H1 (cell line): Measurements from ENCODE around the gene IGSF5. TPM values are rescaled to one million over a fixed set of nuclear protein-coding genes. Genes with fewer than 3 reads are reported as not detected.

Experiments used
- CTCF ChIA-PET: fragments of 300-600 bp; sonication (Branson Sonifier 250); formaldehyde crosslinking; loops from one replicate; lab custom pipeline; 2021; ENCODE audit not compliant: partially characterized antibody; lab: Charles Lee
- POLR2A ChIA-PET: fragments of 300-600 bp; sonication (Branson Sonifier 250); formaldehyde crosslinking; loops from one replicate; lab custom pipeline; 2021; ENCODE audit warnings: inconsistent platforms; ENCODE audit not compliant: partially characterized antibody; lab: Charles Lee
- DNase-seq, 2 experiments: peaks; one replicate each; pipeline versions ENCODE4 v3.0.0 to v3.0.0-alpha.2; 2010 to 2022; ENCODE audit warnings: low spot score in 2 of 2, low read depth in 1 of 2, mixed read lengths in 1 of 2
- FAIRE-seq: peaks from 2 replicates; lab custom pipeline; 2011; peaks lifted over from hg19 to GRCh38; lab: Jason Lieb, UNC
- H2AFZ ChIP-seq: 2 replicates; pipeline ENCODE4 v1.8.1; 2012; ENCODE audit warnings: low read length, inconsistent platforms
- H2AK5ac ChIP-seq: 2 replicates; pipeline ENCODE4 v1.6.1; 2013; ENCODE audit warnings: low read depth, low read length
- H2BK120ac ChIP-seq: replicated peaks from 2 replicates; pipeline ENCODE3; 2013; ENCODE audit warnings: low read depth, low read length, inconsistent platforms
- H2BK12ac ChIP-seq: 2 replicates; pipeline ENCODE4 v1.6.1; 2013; ENCODE audit warnings: low read depth, low read length
- H2BK15ac ChIP-seq: 2 replicates; pipeline ENCODE4 v1.6.1; 2013; ENCODE audit warnings: low read length
- H2BK20ac ChIP-seq: 2 replicates; pipeline ENCODE4 v1.6.1; 2013; ENCODE audit warnings: low read length
- H2BK5ac ChIP-seq: 2 replicates; pipeline ENCODE4 v1.6.1; 2013; ENCODE audit warnings: low read depth, low read length
- H3K14ac ChIP-seq: 2 replicates; pipeline ENCODE4 v1.6.1; 2013; ENCODE audit warnings: inconsistent platforms; ENCODE audit not compliant: insufficient read length
- H3K18ac ChIP-seq: 2 replicates; pipeline ENCODE4 v1.6.1; 2013; ENCODE audit warnings: low read length; ENCODE audit errors: extremely low read depth
- H3K23ac ChIP-seq: 2 replicates; pipeline ENCODE4 v1.6.1; 2013; ENCODE audit warnings: inconsistent platforms; ENCODE audit not compliant: insufficient read length
- H3K23me2 ChIP-seq: 2 replicates; pipeline ENCODE4 v1.6.1; 2013; ENCODE audit warnings: low read depth, low read length
- H3K27ac ChIP-seq: 2 replicates; pipeline ENCODE4 v1.6.1; 2011; ENCODE audit warnings: low read depth, low read length, inconsistent platforms
- H3K27me3 ChIP-seq, 4 experiments: replicated peaks in 1 of 4; 1 replicate in 1 of 4; 2 replicates in 3 of 4; pipeline versions ENCODE4 v1.6.1 to v1.8.1; 2011 to 2013; ENCODE audit warnings: low read length in 3 of 4, mild to moderate bottlenecking in 3 of 4, inconsistent platforms in 2 of 4, mixed read lengths in 2 of 4, moderate library complexity in 1 of 4; ENCODE audit not compliant: control insufficient read depth in 3 of 4, insufficient read depth in 3 of 4; ENCODE audit errors: extremely low read depth in 1 of 4
- H3K36me3 ChIP-seq, 4 experiments: 2 replicates each; pipeline versions ENCODE4 v1.6.1 to v1.8.1; 2011 to 2013; ENCODE audit warnings: mild to moderate bottlenecking in 4 of 4, low read length in 3 of 4, moderate library complexity in 2 of 4, control low read depth in 1 of 4, inconsistent platforms in 1 of 4; ENCODE audit not compliant: insufficient read depth in 4 of 4, control insufficient read depth in 2 of 4
- H3K4ac ChIP-seq: replicated peaks from 2 replicates; pipeline ENCODE3; 2013; ENCODE audit warnings: low read length, low read depth, mixed read lengths, inconsistent platforms; ENCODE audit not compliant: insufficient read length
- H3K4me1 ChIP-seq, 4 experiments: replicated peaks in 1 of 4; 1 replicate in 1 of 4; 2 replicates in 3 of 4; pipeline versions ENCODE4 v1.6.1 to v1.8.1; 2011 to 2013; ENCODE audit warnings: low read length in 3 of 4, inconsistent platforms in 2 of 4, mixed read lengths in 1 of 4; ENCODE audit not compliant: insufficient read depth in 4 of 4, control insufficient read depth in 3 of 4
- H3K4me2 ChIP-seq, 2 experiments: 2 replicates each; pipeline versions ENCODE4 v1.6.1 to v1.8.1; 2011 to 2013; ENCODE audit warnings: low read depth in 2 of 2, low read length in 2 of 2, control low read depth in 1 of 2, inconsistent platforms in 1 of 2, mild to moderate bottlenecking in 1 of 2; ENCODE audit not compliant: insufficient read depth in 1 of 2
- H3K4me3 ChIP-seq, 4 experiments: fragments of 200-600, 300-600 bp in 1 of 4; sonication (generic), shearing (Covaris generic), sonication (Bioruptor Twin) in 1 of 4; 2 replicates each; pipeline versions ENCODE4 v1.5.1 to v1.8.1; 2011 to 2016; ENCODE audit warnings: low read length in 4 of 4, low read depth in 3 of 4, control low read depth in 2 of 4, inconsistent platforms in 2 of 4, mild to moderate bottlenecking in 2 of 4, mixed read lengths in 1 of 4, moderate library complexity in 1 of 4; ENCODE audit not compliant: insufficient read depth in 2 of 4; ENCODE audit errors: extremely low read depth in 1 of 4
- H3K56ac ChIP-seq: replicated peaks from 2 replicates; pipeline ENCODE3; 2013; ENCODE audit warnings: low read depth, mild to moderate bottlenecking, mixed read lengths, low read length, inconsistent platforms; ENCODE audit not compliant: insufficient read length
- H3K79me1 ChIP-seq: 2 replicates; pipeline ENCODE4 v1.6.1; 2013; ENCODE audit warnings: low read depth, low read length, control low read depth
- H3K79me2 ChIP-seq, 2 experiments: 2 replicates each; pipeline versions ENCODE4 v1.6.1 to v1.8.1; 2012 to 2013; ENCODE audit warnings: low read length in 2 of 2, mild to moderate bottlenecking in 2 of 2, inconsistent platforms in 1 of 2; ENCODE audit not compliant: insufficient read depth in 2 of 2, control insufficient read depth in 1 of 2
- H3K9ac ChIP-seq, 4 experiments: replicated peaks in 1 of 4; 1 replicate in 1 of 4; 2 replicates in 3 of 4; pipeline versions ENCODE4 v1.6.1 to v1.8.1; 2011 to 2013; ENCODE audit warnings: low read depth in 3 of 4, low read length in 3 of 4, control low read depth in 2 of 4, mild to moderate bottlenecking in 2 of 4, moderate library complexity in 2 of 4, inconsistent platforms in 1 of 4; ENCODE audit errors: extremely low read depth in 1 of 4
- H3K9me3 ChIP-seq, 2 experiments: 2 replicates each; pipeline versions ENCODE4 v1.6.1 to v1.8.1; 2012 to 2013; ENCODE audit warnings: mild to moderate bottlenecking in 2 of 2, moderate library complexity in 2 of 2, control low read depth in 1 of 2, inconsistent platforms in 1 of 2, low read depth in 1 of 2, low read length in 1 of 2, mixed read lengths in 1 of 2; ENCODE audit not compliant: insufficient read depth in 2 of 2
- H4K20me1 ChIP-seq, 2 experiments: replicated peaks in 1 of 2; 2 replicates each; pipeline versions ENCODE3 to v1.8.1; 2011 to 2013; ENCODE audit warnings: inconsistent platforms in 2 of 2, low read length in 2 of 2, mild to moderate bottlenecking in 1 of 2; ENCODE audit not compliant: insufficient read depth in 2 of 2, control insufficient read depth in 1 of 2
- H4K5ac ChIP-seq: 2 replicates; pipeline ENCODE4 v1.6.1; 2013; ENCODE audit warnings: low read length, low read depth, mixed read lengths, inconsistent platforms; ENCODE audit not compliant: insufficient read length
- H4K8ac ChIP-seq: 2 replicates; pipeline ENCODE4 v1.8.0; 2013; ENCODE audit warnings: mild to moderate bottlenecking, moderate library complexity, low read length, inconsistent platforms; ENCODE audit not compliant: insufficient read depth; ENCODE audit errors: extremely low read depth
- H4K91ac ChIP-seq: replicated peaks from 2 replicates; pipeline ENCODE3; 2013; ENCODE audit warnings: low read length, mixed read lengths, inconsistent platforms; ENCODE audit not compliant: insufficient read length
- CBX5 ChIP-seq: fragments of 300-800, 300-1000 bp; sonication (generic); IDR thresholded peaks from 2 replicates; pipeline ENCODE4 v1.7.1; 2016; ENCODE audit warnings: antibody characterized with exemption, low read length, low read depth
- CHD2 ChIP-seq: IDR thresholded peaks from 2 replicates; pipeline ENCODE4 v1.6.1; 2012; ENCODE audit warnings: low read length, improper control_type of control experiment
- CREB1 ChIP-seq: IDR thresholded peaks from 2 replicates; pipeline ENCODE4 v1.6.1; 2012; ENCODE audit warnings: inconsistent platforms
- EP300 ChIP-seq, 2 experiments: IDR thresholded peaks; 1 replicate in 1 of 2; 2 replicates in 1 of 2; pipeline ENCODE4 v1.6.1; 2011 to 2012; ENCODE audit warnings: low read depth in 2 of 2, low read length in 2 of 2, mild to moderate bottlenecking in 2 of 2, borderline replicate concordance in 1 of 2, inconsistent platforms in 1 of 2, moderate library complexity in 1 of 2
- FOSL1 ChIP-seq: IDR thresholded peaks from 2 replicates; pipeline ENCODE4 v1.6.1; 2011; ENCODE audit warnings: mild to moderate bottlenecking, low read depth, low read length, moderate library complexity; ENCODE audit not compliant: insufficient read depth
- POLR2A ChIP-seq, 2 experiments: IDR thresholded peaks; 1 replicate in 1 of 2; 2 replicates in 1 of 2; pipeline ENCODE4 v1.6.1; 2011; ENCODE audit warnings: low read depth in 2 of 2, low read length in 2 of 2, mild to moderate bottlenecking in 2 of 2; ENCODE audit errors: control extremely low read depth in 1 of 2
- POU5F1 ChIP-seq: IDR thresholded peaks from 2 replicates; pipeline ENCODE4 v1.6.1; 2011; ENCODE audit warnings: low read depth, mild to moderate bottlenecking, low read length, moderate library complexity
- RAD21 ChIP-seq, 2 experiments: IDR thresholded peaks in 1 of 2; conservative IDR thresholded peaks in 1 of 2; 2 replicates each; pipeline ENCODE4 v1.6.1; 2011; ENCODE audit warnings: low read depth in 2 of 2, low read length in 2 of 2, improper control_type of control experiment in 1 of 2, inconsistent platforms in 1 of 2, mild to moderate bottlenecking in 1 of 2, moderate library complexity in 1 of 2
- TAF7 ChIP-seq: optimal IDR thresholded peaks from 2 replicates; pipeline ENCODE3; 2011; ENCODE audit warnings: low read depth, mild to moderate bottlenecking, inconsistent platforms, low read length, moderate library complexity, borderline replicate concordance
- TEAD4 ChIP-seq: IDR thresholded peaks from 2 replicates; pipeline ENCODE4 v1.6.1; 2012; ENCODE audit warnings: low read depth, low read length, inconsistent platforms, mixed read lengths
- WGBS, 2 experiments: shearing (Covaris generic) in 1 of 2; methylation state at CpG; one replicate each; pipeline versions ENCODE4 v1.1.6 to v1.1.7; 2013 to 2015; ENCODE audit warnings: low lambda C conversion rate in 2 of 2, mixed read lengths in 2 of 2, inconsistent platforms in 1 of 2, low coverage in 1 of 2, missing lambda C conversion rate in 1 of 2; ENCODE audit not compliant: insufficient replicate concordance in 2 of 2, insufficient coverage in 1 of 2, insufficient read length in 1 of 2; ENCODE audit errors: extremely low coverage in 1 of 2, missing lambda C conversion rate in 1 of 2; 5-methylcytosine and 5-hydroxymethylcytosine counted together
- polyA plus RNA-seq, 7 experiments: library from polyadenylated mRNA; depleted of rRNA in 3 of 7; stranded (reverse) in 5 of 7; unstranded in 2 of 7; fragments of >200 nt in 5 of 7; fragments of 200-250 nt in 2 of 7; gene quantifications; 1 replicate in 5 of 7; 2 replicates in 1 of 7; 4 replicates in 1 of 7; pipeline versions ENCODE4 v1.2.1 to v1.2.3, GENCODE V29; 2011 to 2013; ENCODE audit warnings: missing spikeins in 2 of 7, mixed read lengths in 2 of 7
- total RNA-seq: library from RNA; stranded (reverse); fragmentation: NEBNext Ultra II Directional; extraction: Animal tissue kit (Norgen Biotek cat#: 25700); gene quantifications from 2 replicates; pipeline ENCODE4 v1.2.1, GENCODE V29; 2021
- TF ChIP-seq, protein P1 (sequence below), 3 experiments: IDR thresholded peaks; 1 replicate in 2 of 3; 2 replicates in 1 of 3; pipeline versions ENCODE4 v1.5.1 to v1.6.1; 2011; ENCODE audit warnings: low read length in 3 of 3, mild to moderate bottlenecking in 3 of 3, inconsistent platforms in 2 of 3, low read depth in 1 of 3, moderate library complexity in 1 of 3; ENCODE audit not compliant: insufficient read depth in 1 of 3; ENCODE audit errors: control extremely low read depth in 1 of 3

Gene IGSF5
- total and polyA plus RNA-seq, 2 of the 8 experiments (the other 6 are each of a cell fraction or from before 2014, with no cell fraction given) = 4.4 to 5.4 TPM

DNA sequence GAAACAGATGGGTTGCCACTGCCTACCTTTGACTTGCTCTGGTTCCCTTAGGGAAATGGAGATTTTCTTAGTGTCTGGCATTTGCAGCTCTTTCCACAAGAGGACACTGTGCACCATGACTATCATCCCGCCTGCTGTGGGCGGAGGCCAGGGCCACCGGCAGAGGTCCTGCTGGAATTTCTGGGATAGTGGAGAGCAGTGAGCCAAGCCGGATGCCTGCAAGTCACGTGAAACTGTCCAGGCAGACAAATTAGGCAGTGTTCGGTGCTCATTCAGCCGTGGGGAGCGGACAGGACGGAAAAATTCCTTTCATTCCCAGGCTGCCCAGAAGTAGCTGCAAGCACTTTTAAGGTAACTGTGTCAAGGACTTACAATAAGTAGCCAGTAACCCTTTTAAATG is 43.4 kb downstream of the IGSF5 start:
- FAIRE-seq (no peak), DNase-seq (peak; percentile 34 to 65)
- H3K4ac ChIP-seq = no peak overlapping the region
- no peak overlapping the region for H2BK15ac ChIP-seq
- H3K9me3 ChIP-seq = peaks cover 19 to 26% of the 10 kb centered on the region in 2 experiments
- no peak overlapping the region for H3K9ac ChIP-seq
- no peak overlapping the region for H3K27ac ChIP-seq
- no peak overlapping the region for H4K8ac ChIP-seq
- no peak overlapping the region for H2BK12ac ChIP-seq
- POLR2A ChIA-PET = no interaction called here
- no peaks in the 10 kb centered on the region for H3K79me1 ChIP-seq
- peaks cover 0 to 11% (median 0%) of the 10 kb centered on the region in 4 experiments; a peak in 2 of 8 replicates for H3K36me3 ChIP-seq
- no peak overlapping the region for H2AK5ac ChIP-seq
- no peaks in the 10 kb centered on the region for H4K20me1 ChIP-seq
- H3K23me2 ChIP-seq = no peaks in the 10 kb centered on the region
- no peaks in the 10 kb centered on the region for H3K4me1 ChIP-seq
- H2BK20ac ChIP-seq = no peak overlapping the region
- H3K79me2 ChIP-seq = no peaks in the 10 kb centered on the region
- H2BK120ac ChIP-seq = no peak overlapping the region
- H3K4me2 ChIP-seq = no peak overlapping the region
- no peak overlapping the region for H2BK5ac ChIP-seq
- 71% methylated on average over 9 of the region's 9 CpGs; no CpG with 5 or more reads in 1 of the 2 experiments for WGBS, 2 experiments
- H3K18ac ChIP-seq = no peak overlapping the region
- no peak overlapping the region for H3K56ac ChIP-seq
- CTCF ChIA-PET = interaction anchor here (0.6 to 4.8 kb wide), 5 partner anchors 9 to 346 kb away, joined by 3 to 34 read pairs (median 4); no protein-coding TSS in a partner anchor
- H2AFZ ChIP-seq = no peak overlapping the region
- no peaks in the 10 kb centered on the region for H3K27me3 ChIP-seq
- no peak overlapping the region for H4K5ac ChIP-seq
- no peak overlapping the region for H4K91ac ChIP-seq
- no peak overlapping the region for H3K23ac ChIP-seq
- no peak overlapping the region for H3K4me3 ChIP-seq
- H3K14ac ChIP-seq = no peak overlapping the region
- TF ChIP-seq CBX5 (no peak), EP300 (IDR thresholded peaks at IDR 0.05; ENCODE audit: borderline replicate concordance in 1 of 2, low read depth in 2 of 2, low read length in 2 of 2) (no peak), TAF7 (no peak), POU5F1 (no peak), RAD21 (IDR thresholded peaks at IDR 0.05 in 1 of 2, conservative IDR thresholded peaks at IDR 0.05 in 1 of 2; ENCODE audit: low read depth in 2 of 2, low read length in 2 of 2) (peak; percentile 91 to 96), TEAD4 (peak; percentile 88), CHD2 (no peak), CREB1 (no peak), POLR2A (IDR thresholded peaks at IDR 0.05; ENCODE audit: control extremely low read depth in 1 of 2, low read depth in 2 of 2, low read length in 2 of 2) (no peak), FOSL1 (no peak)
- TF ChIP-seq, protein P1, sequence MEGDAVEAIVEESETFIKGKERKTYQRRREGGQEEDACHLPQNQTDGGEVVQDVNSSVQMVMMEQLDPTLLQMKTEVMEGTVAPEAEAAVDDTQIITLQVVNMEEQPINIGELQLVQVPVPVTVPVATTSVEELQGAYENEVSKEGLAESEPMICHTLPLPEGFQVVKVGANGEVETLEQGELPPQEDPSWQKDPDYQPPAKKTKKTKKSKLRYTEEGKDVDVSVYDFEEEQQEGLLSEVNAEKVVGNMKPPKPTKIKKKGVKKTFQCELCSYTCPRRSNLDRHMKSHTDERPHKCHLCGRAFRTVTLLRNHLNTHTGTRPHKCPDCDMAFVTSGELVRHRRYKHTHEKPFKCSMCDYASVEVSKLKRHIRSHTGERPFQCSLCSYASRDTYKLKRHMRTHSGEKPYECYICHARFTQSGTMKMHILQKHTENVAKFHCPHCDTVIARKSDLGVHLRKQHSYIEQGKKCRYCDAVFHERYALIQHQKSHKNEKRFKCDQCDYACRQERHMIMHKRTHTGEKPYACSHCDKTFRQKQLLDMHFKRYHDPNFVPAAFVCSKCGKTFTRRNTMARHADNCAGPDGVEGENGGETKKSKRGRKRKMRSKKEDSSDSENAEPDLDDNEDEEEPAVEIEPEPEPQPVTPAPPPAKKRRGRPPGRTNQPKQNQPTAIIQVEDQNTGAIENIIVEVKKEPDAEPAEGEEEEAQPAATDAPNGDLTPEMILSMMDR (IDR thresholded peaks at IDR 0.05; ENCODE audit: control extremely low read depth in 1 of 3, insufficient read depth in 1 of 3, low read depth in 1 of 3, low read length in 3 of 3) = peak; percentile 69 to 97 (median 94)
